ENCODE measurements around the gene SFXN3.

The SFXN3 gene

GRCh38 chr10:100986623-100986951 lies 44.4 kb upstream of the SFXN3 start:
- no peak for DNase-seq (ENCODE audit: extremely low read depth, insufficient read length)
- Histone ChIP-seq H3K36me3 (ENCODE audit: control insufficient read depth, insufficient read depth, low read length) (peaks cover 17% of the 10 kb centered on the region), H3K27me3 (replicated peaks; ENCODE audit: control insufficient read depth, insufficient read depth, low read length) (no peaks in the 10 kb centered on the region), H3K4me3 (replicated peaks; ENCODE audit: low read depth, low read length) (peak overlapping the region; percentile 98)
- no peak for TF ChIP-seq CTCF (IDR thresholded peaks at IDR 0.05; ENCODE audit: insufficient read depth, low read length, poor library complexity, severe bottlenecking)

- peak; percentile 82 for DNase-seq (ENCODE audit: extremely low read depth, insufficient read length)
Observed at GRCh38 chr10:100986952-100987684, 43.9 kb upstream of the SFXN3 start, which contains the start of the genes MRPL43 and TWNK. Gene MRPL43, minus strand, starts transcription at chr10:100987497. Its CDS starts 54 bp downstream, at chr10:100987443. Gene TWNK, plus strand, starts transcription at chr10:100987543. Its CDS starts 668 bp downstream, at chr10:100988211.

GRCh38 chr10:100987685-100988049 lies 43.4 kb upstream of the SFXN3 start:
- DNase-seq (ENCODE audit: extremely low read depth, insufficient read length): no peak
- no peak for TF ChIP-seq CTCF (IDR thresholded peaks at IDR 0.05; ENCODE audit: insufficient read depth, low read length, poor library complexity, severe bottlenecking)
- Histone ChIP-seq H3K36me3 (ENCODE audit: control insufficient read depth, insufficient read depth, low read length) (peaks cover 17% of the 10 kb centered on the region), H3K4me3 (replicated peaks; ENCODE audit: low read depth, low read length) (peak overlapping the region; percentile 98), H3K27me3 (replicated peaks; ENCODE audit: control insufficient read depth, insufficient read depth, low read length) (no peaks in the 10 kb centered on the region)

More at GRCh38 chr10:100986952-100987684, 43.9 kb upstream of the SFXN3 start, which contains the start of the genes MRPL43 and TWNK:
- H3K27me3 ChIP-seq (replicated peaks; ENCODE audit: control insufficient read depth, insufficient read depth, low read length): no peaks in the 10 kb centered on the region
- peaks cover 17% of the 10 kb centered on the region for H3K36me3 ChIP-seq (ENCODE audit: control insufficient read depth, insufficient read depth, low read length)
- H3K4me3 ChIP-seq (replicated peaks; ENCODE audit: low read depth, low read length): peak within 1 kb of the TSS; percentile 98
- TF ChIP-seq CTCF (IDR thresholded peaks at IDR 0.05; ENCODE audit: insufficient read depth, low read length, poor library complexity, severe bottlenecking): no peak

- H3K36me3 ChIP-seq (ENCODE audit: control insufficient read depth, insufficient read depth, low read length): peaks cover 16% of the 10 kb centered on the region
- DNase-seq (ENCODE audit: extremely low read depth, insufficient read length): no peak
- no peaks in the 10 kb centered on the region for H3K27me3 ChIP-seq (replicated peaks; ENCODE audit: control insufficient read depth, insufficient read depth, low read length)
- peak overlapping the region; percentile 98 for H3K4me3 ChIP-seq (replicated peaks; ENCODE audit: low read depth, low read length)
- TF ChIP-seq CTCF (IDR thresholded peaks at IDR 0.05; ENCODE audit: insufficient read depth, low read length, poor library complexity, severe bottlenecking): no peak
Observed at GRCh38 chr10:100988166-100988565, 42.9 kb upstream of the SFXN3 start.

GRCh38 chr10:100989088-100989487 lies 41.9 kb upstream of the SFXN3 start:
- Histone ChIP-seq H3K4me3 (replicated peaks; ENCODE audit: low read depth, low read length) (no peak overlapping the region), H3K36me3 (ENCODE audit: control insufficient read depth, insufficient read depth, low read length) (peaks cover 15% of the 10 kb centered on the region), H3K27me3 (replicated peaks; ENCODE audit: control insufficient read depth, insufficient read depth, low read length) (no peaks in the 10 kb centered on the region)
- TF ChIP-seq CTCF (IDR thresholded peaks at IDR 0.05; ENCODE audit: insufficient read depth, low read length, poor library complexity, severe bottlenecking): no peak
- DNase-seq (ENCODE audit: extremely low read depth, insufficient read length): no peak

Data from GM06990 (cell line).